ENCODE data around the gene ZP1. TPM values are rescaled to one million over a fixed set of nuclear protein-coding genes. Genes with fewer than 3 reads are reported as not detected.

ZP1 gene
- total and polyA plus RNA-seq, 2 of the 13 experiments (the other 11 are each of a cell fraction or from before 2014, with no cell fraction given): 0.16 TPM; not detected in 1

DNA sequence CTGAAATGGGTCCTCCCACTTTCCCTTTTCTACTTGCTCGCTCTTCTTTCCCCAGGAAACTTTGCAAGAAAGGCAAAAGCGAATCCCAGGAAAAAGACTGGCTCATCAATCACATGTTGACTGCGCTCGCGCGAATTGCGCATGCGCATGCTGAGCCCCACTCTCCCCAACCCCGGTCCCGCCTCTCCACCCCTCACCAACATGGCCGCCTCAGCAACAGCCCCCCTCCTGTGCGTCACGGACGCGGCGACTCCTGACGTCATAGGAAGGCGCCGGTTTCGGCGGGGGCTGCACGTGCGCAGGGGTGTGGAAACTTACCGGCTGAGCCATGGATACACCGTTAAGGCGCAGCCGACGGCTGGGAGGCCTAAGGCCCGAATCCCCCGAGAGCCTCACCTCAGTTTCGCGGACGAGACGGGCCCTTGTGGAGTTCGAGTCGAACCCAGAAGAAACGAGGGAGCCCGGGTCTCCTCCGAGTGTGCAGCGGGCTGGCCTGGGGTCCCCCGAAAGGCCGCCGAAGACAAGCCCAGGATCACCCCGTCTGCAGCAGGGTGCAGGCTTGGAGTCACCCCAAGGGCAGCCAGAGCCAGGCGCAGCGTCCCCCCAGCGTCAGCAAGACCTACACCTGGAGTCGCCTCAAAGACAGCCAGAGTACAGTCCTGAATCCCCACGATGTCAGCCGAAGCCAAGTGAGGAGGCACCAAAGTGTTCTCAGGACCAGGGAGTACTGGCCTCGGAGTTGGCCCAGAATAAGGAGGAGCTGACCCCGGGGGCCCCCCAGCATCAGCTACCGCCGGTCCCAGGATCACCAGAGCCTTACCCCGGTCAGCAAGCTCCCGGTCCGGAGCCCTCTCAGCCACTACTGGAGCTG is 25.3 kb upstream of the ZP1 start, which contains the start of gene CCDC86 (continued):
- TF ChIP-seq, protein P1, sequence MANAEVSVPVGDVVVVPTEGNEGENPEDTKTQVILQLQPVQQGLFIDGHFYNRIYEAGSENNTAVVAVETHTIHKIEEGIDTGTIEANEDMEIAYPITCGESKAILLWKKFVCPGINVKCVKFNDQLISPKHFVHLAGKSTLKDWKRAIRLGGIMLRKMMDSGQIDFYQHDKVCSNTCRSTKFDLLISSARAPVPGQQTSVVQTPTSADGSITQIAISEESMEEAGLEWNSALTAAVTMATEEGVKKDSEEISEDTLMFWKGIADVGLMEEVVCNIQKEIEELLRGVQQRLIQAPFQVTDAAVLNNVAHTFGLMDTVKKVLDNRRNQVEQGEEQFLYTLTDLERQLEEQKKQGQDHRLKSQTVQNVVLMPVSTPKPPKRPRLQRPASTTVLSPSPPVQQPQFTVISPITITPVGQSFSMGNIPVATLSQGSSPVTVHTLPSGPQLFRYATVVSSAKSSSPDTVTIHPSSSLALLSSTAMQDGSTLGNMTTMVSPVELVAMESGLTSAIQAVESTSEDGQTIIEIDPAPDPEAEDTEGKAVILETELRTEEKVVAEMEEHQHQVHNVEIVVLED (CRISPR knock-in tag; IDR thresholded peaks at IDR 0.05; ENCODE audit: borderline replicate concordance): peak; percentile 91
- TF ChIP-seq ZNF224 (CRISPR knock-in tag; IDR thresholded peaks at IDR 0.05) (no peak), NFKB2 (CRISPR knock-in tag; IDR thresholded peaks at IDR 0.05; ENCODE audit: borderline replicate concordance) (peak; percentile 72; the same call in 1 of the 2 replicates), NCOA5 (CRISPR knock-in tag; IDR thresholded peaks at IDR 0.05) (no peak), ZBTB7B (CRISPR knock-in tag; IDR thresholded peaks at IDR 0.05) (peak; percentile 83; the same call in 1 of the 2 replicates), ZNF841 (CRISPR knock-in tag; IDR thresholded peaks at IDR 0.05; ENCODE audit: borderline replicate concordance) (no peak), DZIP1 (CRISPR knock-in tag; IDR thresholded peaks at IDR 0.05) (no peak), SALL2 (CRISPR knock-in tag; IDR thresholded peaks at IDR 0.05) (peak; percentile 89), TCF7L2 (IDR thresholded peaks at IDR 0.05; ENCODE audit: low read depth, low read length) (no peak), TAF1 (CRISPR knock-in tag; IDR thresholded peaks at IDR 0.05) (peak; percentile 78; the same call in 1 of the 2 replicates), KDM5B (CRISPR knock-in tag; IDR thresholded peaks at IDR 0.05; ENCODE audit: borderline replicate concordance) (peak; percentile 95), SALL1 (CRISPR knock-in tag; IDR thresholded peaks at IDR 0.05) (peak; percentile 96), ZFP90 (CRISPR knock-in tag; IDR thresholded peaks at IDR 0.05; ENCODE audit: borderline replicate concordance) (peak; percentile 81), DMAP1 (CRISPR knock-in tag; IDR thresholded peaks at IDR 0.05) (peak; percentile 99), NR2C2 (CRISPR knock-in tag; IDR thresholded peaks at IDR 0.05; ENCODE audit: borderline replicate concordance) (peak; percentile 80), ZNF10 (CRISPR knock-in tag; IDR thresholded peaks at IDR 0.05; ENCODE audit: borderline replicate concordance, low read depth) (no peak), ATM (IDR thresholded peaks at IDR 0.05; ENCODE audit: borderline replicate concordance) (no peak), FOXC1 (CRISPR knock-in tag; IDR thresholded peaks at IDR 0.05; ENCODE audit: borderline replicate concordance) (peak; percentile 76), POLR2A (IDR thresholded peaks at IDR 0.05; ENCODE audit: insufficient read depth in 1 of 2, low read depth in 2 of 2, low read length in 2 of 2) (peak; percentile 57 to 73), RFXAP (CRISPR knock-in tag; IDR thresholded peaks at IDR 0.05; ENCODE audit: borderline replicate concordance) (peak; percentile 98)
- TF ChIP-seq, protein P2, sequence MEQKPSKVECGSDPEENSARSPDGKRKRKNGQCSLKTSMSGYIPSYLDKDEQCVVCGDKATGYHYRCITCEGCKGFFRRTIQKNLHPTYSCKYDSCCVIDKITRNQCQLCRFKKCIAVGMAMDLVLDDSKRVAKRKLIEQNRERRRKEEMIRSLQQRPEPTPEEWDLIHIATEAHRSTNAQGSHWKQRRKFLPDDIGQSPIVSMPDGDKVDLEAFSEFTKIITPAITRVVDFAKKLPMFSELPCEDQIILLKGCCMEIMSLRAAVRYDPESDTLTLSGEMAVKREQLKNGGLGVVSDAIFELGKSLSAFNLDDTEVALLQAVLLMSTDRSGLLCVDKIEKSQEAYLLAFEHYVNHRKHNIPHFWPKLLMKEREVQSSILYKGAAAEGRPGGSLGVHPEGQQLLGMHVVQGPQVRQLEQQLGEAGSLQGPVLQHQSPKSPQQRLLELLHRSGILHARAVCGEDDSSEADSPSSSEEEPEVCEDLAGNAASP (CRISPR knock-in tag; IDR thresholded peaks at IDR 0.05; ENCODE audit: borderline replicate concordance): peak; percentile 74
- TF ChIP-seq, protein P3, sequence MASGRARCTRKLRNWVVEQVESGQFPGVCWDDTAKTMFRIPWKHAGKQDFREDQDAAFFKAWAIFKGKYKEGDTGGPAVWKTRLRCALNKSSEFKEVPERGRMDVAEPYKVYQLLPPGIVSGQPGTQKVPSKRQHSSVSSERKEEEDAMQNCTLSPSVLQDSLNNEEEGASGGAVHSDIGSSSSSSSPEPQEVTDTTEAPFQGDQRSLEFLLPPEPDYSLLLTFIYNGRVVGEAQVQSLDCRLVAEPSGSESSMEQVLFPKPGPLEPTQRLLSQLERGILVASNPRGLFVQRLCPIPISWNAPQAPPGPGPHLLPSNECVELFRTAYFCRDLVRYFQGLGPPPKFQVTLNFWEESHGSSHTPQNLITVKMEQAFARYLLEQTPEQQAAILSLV (CRISPR knock-in tag; IDR thresholded peaks at IDR 0.05; ENCODE audit: borderline replicate concordance): no peak; the same call in 1 of the 2 replicates
